Lung (tissue), 12 donors: ENCODE measurements around the gene FAM24B. TPM values are rescaled to one million over a fixed set of nuclear protein-coding genes. Genes with fewer than 3 reads are reported as not detected.
"Not testable (repeated sequence)": the region's sequence is repeated elsewhere in the genome, so short reads cannot be mapped to it uniquely, and the experiment has no call there.

ENCODE experiments used
- ATAC-seq: fragments of 200-7000 bp; cut with Tn5 transposase; one replicate; pipeline ENCODE4 v1.9.1; 2020; ENCODE audit warnings: moderate number of reproducible peaks; ENCODE audit not compliant: insufficient read depth, low FRiP score
- DNase-seq, 3 donors: peaks; one replicate each; pipeline ENCODE4 v3.0.0-alpha.2; 2013 to 2017
- H3K27ac ChIP-seq, 2 donors: one replicate each; pipeline ENCODE4 v1.5.1; 2013; ENCODE audit warnings: mild to moderate bottlenecking in 2 of 2, moderate library complexity in 2 of 2, control low read depth in 1 of 2, inconsistent platforms in 1 of 2, low read depth in 1 of 2, low read length in 1 of 2
- H3K27me3 ChIP-seq, 3 donors: one replicate each; pipeline ENCODE4 v1.5.1; 2013; ENCODE audit warnings: low read length in 2 of 3; ENCODE audit not compliant: control insufficient read depth in 3 of 3, insufficient read depth in 3 of 3
- H3K36me3 ChIP-seq, 4 donors: one replicate each; pipeline ENCODE4 v1.5.1; 2013; ENCODE audit warnings: low read length in 4 of 4, mild to moderate bottlenecking in 1 of 4, moderate library complexity in 1 of 4; ENCODE audit not compliant: control insufficient read depth in 4 of 4, insufficient read depth in 4 of 4
- H3K4me1 ChIP-seq, 5 donors: one replicate each; pipeline ENCODE4 v1.5.1; 2013; ENCODE audit warnings: low read length in 5 of 5, mild to moderate bottlenecking in 2 of 5, moderate library complexity in 1 of 5; ENCODE audit not compliant: control insufficient read depth in 5 of 5, insufficient read depth in 5 of 5
- H3K4me3 ChIP-seq: one replicate; pipeline ENCODE4 v1.5.1; 2013; ENCODE audit warnings: mild to moderate bottlenecking, control low read depth, moderate library complexity
- H3K9ac ChIP-seq, 2 donors: one replicate each; pipeline ENCODE4 v1.5.1; 2013; ENCODE audit warnings: low read length in 2 of 2, control low read depth in 1 of 2; ENCODE audit not compliant: insufficient read depth in 1 of 2
- H3K9me3 ChIP-seq, 4 donors: one replicate each; pipeline ENCODE4 v1.5.1; 2013; ENCODE audit warnings: low read length in 3 of 4, mild to moderate bottlenecking in 1 of 4, moderate library complexity in 1 of 4; ENCODE audit not compliant: control insufficient read depth in 4 of 4, insufficient read depth in 3 of 4
- WGBS, 2 donors: extraction: QIAGEN DNeasy Blood & Tissue Kit; methylation state at CpG; one replicate each; pipeline ENCODE4 v1.1.7; 2013; 5-methylcytosine and 5-hydroxymethylcytosine counted together
- polyA plus RNA-seq, 2 donors: library from polyadenylated mRNA; stranded (reverse); fragments of 200-250 nt; gene quantifications; one replicate each; pipeline ENCODE4 v1.2.1, GENCODE V29; 2013
- total RNA-seq, 2 donors: library from RNA; depleted of rRNA in 1 of 2; stranded (reverse); fragments of >200 nt in 1 of 2; gene quantifications; one replicate each; pipeline ENCODE4 v1.2.1, GENCODE V29; 2014 to 2021
- TF ChIP-seq, protein P1 (sequence below): IDR thresholded peaks from 2 replicates; pipeline ENCODE4 v1.5.1; 2012; ENCODE audit warnings: mild to moderate bottlenecking; ENCODE audit errors: control extremely low read depth, extremely low read depth
- donor health status: control.
- donor health status: control.
- donor health status: Bipolar disorder and iron deficiency.
- donor health status: healthy.
- donor health status: DM: yes; HTN: yes; CAD: no.

FAM24B gene
- total and polyA plus RNA-seq, 4 donors, result 1.6 to 7.8 (median 3.2) TPM

GRCh38 chr10:122910310-122910709 lies 30.9 kb upstream of the FAM24B start, which contains the start of gene FAM24A:
FAM24A (plus strand) TSS chr10:122910610; CDS start chr10:122911635, 1,025 bp downstream.
- H3K9me3 ChIP-seq, result peaks cover 0 to 2% (median 0%) of the 10 kb centered on the region in 4 donors
- H3K4me3 ChIP-seq, result no peak within 1 kb of the TSS
- 73 to 78% methylated on average over 1 of the region's 1 CpG for WGBS, 2 donors
- H3K27ac ChIP-seq, result no peak within 1 kb of the TSS
- no peak for DNase-seq
- no peak for ATAC-seq
- H3K27me3 ChIP-seq, result no peaks in the 10 kb centered on the region
- H3K9ac ChIP-seq, result no peak within 1 kb of the TSS
- H3K4me1 ChIP-seq, result no peaks in the 10 kb centered on the region
- no peaks in the 10 kb centered on the region for H3K36me3 ChIP-seq
- TF ChIP-seq, protein P1, sequence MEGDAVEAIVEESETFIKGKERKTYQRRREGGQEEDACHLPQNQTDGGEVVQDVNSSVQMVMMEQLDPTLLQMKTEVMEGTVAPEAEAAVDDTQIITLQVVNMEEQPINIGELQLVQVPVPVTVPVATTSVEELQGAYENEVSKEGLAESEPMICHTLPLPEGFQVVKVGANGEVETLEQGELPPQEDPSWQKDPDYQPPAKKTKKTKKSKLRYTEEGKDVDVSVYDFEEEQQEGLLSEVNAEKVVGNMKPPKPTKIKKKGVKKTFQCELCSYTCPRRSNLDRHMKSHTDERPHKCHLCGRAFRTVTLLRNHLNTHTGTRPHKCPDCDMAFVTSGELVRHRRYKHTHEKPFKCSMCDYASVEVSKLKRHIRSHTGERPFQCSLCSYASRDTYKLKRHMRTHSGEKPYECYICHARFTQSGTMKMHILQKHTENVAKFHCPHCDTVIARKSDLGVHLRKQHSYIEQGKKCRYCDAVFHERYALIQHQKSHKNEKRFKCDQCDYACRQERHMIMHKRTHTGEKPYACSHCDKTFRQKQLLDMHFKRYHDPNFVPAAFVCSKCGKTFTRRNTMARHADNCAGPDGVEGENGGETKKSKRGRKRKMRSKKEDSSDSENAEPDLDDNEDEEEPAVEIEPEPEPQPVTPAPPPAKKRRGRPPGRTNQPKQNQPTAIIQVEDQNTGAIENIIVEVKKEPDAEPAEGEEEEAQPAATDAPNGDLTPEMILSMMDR, result no peak

DNA sequence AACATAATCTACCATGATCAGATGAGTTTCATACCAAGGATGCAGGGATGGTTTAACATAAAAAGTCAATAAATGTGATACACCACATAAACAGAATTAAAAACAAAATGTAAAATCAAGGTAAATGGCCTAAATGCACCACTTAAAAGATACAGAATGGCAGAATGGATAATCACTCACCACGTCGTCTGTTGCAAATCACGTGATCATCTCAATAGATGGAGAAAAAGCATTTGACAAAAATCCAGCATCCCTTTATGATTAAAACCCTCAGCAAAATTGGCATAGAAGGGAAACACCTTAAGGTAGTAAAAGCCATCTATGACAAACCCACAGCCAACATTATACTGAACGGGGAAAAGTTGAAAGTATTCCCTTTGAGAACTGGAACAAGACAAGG lies 24.5 kb upstream of the FAM24B start:
- H3K27me3 ChIP-seq, H3K4me3 ChIP-seq, ATAC-seq, DNase-seq, H3K27ac ChIP-seq, H3K9me3 ChIP-seq, H3K9ac ChIP-seq, H3K36me3 ChIP-seq, H3K4me1 ChIP-seq: not testable (repeated sequence)
- 68 to 81% methylated on average over 4 of the region's 4 CpGs for WGBS, 2 donors

DNA sequence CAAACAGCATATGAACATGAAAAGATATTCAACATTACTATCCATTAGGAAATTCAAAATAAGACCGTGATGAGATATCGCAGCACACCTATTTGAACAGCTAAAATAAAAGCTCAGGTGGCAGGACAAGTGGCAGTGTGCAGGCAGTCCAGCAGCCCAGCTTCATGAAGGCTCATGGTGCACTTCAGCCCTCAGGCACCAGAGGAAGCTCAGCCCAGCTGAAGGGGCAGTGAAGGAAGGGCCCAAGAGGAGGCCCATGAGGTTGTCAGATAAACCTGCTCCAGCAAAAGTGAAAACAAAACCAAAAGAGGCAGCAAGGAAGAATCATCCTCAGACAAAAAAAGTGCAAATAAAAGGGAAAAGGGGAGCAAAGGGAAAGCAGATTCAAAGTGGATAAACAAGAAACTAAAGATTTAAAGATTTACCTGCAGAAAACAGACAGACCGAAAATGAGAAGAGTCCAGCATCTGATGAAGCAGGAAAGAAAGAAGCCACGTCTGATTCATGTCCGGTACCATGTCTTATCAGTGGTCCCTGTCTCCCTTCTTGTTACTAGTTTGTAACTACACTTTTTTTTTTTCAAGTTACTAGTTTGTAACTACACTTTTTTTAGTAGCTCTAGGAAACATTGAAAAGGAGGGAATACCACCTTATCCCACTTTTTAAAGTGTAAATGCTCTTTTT lies 15.0 kb upstream of the FAM24B start:
- TF ChIP-seq, protein P1, result no peak
- Histone ChIP-seq H3K36me3 (no peaks in the 10 kb centered on the region), H3K4me1 (no peaks in the 10 kb centered on the region), H3K9ac (no peak overlapping the region), H3K4me3 (no peak overlapping the region), H3K9me3 (no peaks in the 10 kb centered on the region), H3K27ac (no peak overlapping the region), H3K27me3 (no peaks in the 10 kb centered on the region)
- DNase-seq (no peak), ATAC-seq (no peak)
- 88 to 90% methylated on average over 5 of the region's 5 CpGs for WGBS, 2 donors

DNA sequence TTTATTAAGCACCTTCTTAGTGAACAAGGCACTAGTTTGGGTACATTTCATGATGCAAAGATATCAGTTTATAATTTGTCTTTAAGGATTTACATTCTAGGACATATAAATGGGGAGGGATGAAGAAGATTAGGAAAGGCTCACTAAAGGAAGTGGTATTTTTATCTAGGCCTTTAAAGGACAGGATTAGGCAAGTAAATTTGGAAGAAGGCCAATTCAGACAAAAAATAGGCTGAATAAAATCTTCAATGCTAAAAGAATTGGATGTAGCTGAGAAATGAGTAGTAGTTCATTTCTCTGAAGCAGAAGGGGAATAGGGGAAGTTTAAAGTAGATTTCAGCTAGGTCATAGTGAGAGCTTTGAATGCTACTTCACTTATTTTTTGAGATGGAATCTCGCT lies 4.8 kb upstream of the FAM24B start:
- WGBS, 2 donors, result 85 to 95% methylated on average over 1 of the region's 1 CpG
- H3K9ac ChIP-seq, result no peak overlapping the region
- no peak overlapping the region for H3K4me3 ChIP-seq
- peaks cover 0 to 8% (median 5%) of the 10 kb centered on the region in 5 donors for H3K4me1 ChIP-seq
- peaks cover 0 to 4% (median 0%) of the 10 kb centered on the region in 3 donors for H3K27me3 ChIP-seq
- DNase-seq, result no peak
- ATAC-seq, result no peak
- TF ChIP-seq, protein P1, result no peak
- no peak overlapping the region for H3K27ac ChIP-seq
- H3K9me3 ChIP-seq, result no peaks in the 10 kb centered on the region
- no peaks in the 10 kb centered on the region for H3K36me3 ChIP-seq
